ENCODE results near the gene PRF1.
"Not testable (repeated sequence)": the region's sequence is repeated elsewhere in the genome, so short reads cannot be mapped to it uniquely, and the experiment has no call there.

The PRF1 gene

DNA sequence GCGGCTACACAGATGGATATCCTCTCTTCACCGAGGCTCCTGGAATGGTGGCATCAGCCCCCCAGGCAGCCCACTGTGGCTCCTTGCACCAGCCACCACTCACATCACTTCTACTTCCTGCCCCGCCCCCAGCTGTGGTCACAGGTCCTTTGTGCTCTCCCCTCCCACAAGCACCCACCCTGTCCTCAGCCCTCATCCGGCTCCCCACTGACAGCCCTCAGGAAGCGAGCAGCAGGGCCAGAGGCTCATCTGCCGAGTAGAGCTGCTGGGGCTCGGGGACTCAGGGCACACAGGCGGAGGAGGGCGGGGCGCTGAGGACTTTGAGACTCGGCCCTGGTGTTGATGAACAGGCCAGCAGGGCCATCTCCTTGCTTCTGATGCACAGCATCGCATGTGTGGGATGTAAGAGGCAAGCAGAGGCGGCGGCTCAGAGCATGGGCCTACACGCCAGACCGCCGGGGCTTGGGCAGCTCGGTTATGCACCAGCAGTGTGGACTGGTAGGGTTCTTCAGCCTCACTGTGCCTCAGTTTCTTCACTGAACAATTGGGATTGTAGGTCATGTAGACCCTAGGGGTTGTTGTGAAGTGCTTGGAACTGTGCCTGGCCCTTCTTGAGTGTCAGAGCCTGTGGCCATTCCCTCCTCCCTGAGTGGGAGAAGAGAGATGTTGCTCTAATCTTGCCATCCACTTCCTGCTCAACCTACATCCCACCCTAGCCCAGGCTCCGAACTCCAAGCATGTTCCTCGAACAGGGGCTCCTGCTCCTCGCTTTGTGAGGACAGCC, at the start of gene PRF1:
TSS of gene PRF1 (minus strand) at position 77 of the 784 bp plus-strand sequence. CDS start 1,839 bp downstream, outside the sequence.
- DNase-seq: peak; percentile 88

DNA sequence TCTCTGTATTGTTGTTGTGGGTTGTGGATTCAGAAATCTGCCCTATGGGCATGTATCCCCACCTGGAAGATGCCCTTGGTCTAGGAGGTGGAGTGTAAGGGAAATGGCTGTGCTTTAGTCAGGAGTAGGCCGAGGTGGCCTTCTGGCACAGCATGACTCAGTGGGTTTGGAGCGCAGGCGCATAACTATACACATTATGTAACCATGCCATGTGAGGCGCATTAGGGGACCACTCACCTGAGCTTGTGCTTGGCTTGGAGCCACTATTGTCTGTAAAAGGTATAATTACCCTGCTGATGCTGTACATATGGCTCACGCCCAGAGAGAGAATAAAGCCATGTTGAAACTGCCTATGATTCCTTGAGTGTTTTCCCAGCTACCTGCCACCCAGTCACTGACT, 49.1 kb upstream of the PRF1 start:
- no peak for DNase-seq

DNA sequence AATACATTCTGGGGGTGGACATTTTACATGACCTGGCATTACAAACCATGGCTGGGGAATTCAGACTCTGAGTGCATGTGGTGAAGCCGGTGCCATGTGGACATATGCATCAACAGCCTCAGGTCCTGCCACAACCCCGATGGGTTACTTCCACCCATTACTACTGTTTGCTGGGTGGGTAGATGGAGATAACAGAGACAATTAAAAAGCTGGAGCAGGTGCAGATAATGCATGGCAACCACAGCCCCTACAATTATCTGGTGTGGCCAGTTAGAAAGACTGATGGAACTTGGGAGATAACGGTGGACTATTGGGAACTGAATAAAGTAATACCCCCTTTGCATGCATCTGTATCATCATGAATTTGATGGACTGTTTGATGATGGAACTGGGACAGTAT, 48.2 kb upstream of the PRF1 start:
- no peak for DNase-seq

DNA sequence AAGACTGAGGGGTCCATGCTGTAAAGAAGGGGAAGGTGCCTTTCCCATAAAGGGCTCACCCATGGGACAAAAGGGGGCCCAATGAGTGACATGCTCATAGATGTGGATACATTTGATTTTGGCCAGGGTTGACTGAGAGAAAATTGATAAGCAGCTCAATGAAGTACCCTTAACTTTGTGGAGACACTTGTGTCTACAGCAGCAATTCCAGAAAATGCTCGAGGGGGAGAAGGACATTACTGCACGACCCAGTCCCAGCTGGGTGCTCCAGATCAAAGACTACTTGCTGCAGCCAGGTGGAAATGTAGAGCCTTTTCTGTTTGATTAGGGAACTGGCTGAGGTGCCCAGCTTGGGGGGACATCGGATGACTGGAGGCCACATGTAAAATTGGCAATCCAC, 47.6 kb upstream of the PRF1 start:
- no peak for DNase-seq

DNA sequence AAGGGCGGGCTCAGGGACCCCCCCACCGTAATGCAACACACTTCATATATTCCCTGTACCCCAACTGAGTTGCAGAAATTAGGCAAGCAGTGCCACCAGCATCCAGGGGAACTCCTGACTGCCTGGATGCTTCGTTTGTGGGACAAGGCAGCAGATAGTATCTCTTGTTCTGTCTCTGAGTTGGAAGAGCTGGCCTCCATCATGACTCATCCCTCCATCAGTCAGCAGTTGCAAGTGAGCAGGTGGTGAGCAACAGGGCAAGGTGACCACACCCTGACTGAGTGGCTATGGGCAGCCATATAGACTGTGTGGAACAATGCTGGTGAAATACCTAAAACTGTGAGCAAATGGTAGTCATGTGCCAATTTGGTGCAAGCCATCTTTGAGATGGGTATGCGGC, 47.0 kb upstream of the PRF1 start:
- no peak for DNase-seq

DNA sequence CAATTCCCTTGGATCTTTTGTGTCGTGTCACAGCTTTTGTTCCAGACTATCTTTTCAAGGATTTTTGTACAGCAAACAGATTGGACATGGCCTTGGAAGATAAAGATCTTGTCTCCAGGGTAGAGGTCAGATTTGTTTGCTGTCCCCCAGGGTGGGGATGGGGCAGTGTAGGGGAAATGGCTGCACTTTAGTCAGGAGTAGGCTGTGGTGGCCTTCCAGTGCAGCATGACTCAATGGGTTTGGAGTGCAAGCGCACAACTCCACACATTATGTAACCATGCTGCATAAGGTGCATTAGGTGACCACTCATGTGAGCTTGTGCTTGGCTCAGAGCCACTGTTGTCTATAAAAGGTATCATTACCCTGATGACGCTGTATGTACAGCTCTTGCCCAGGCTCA, 45.9 kb upstream of the PRF1 start:
- no peak for DNase-seq

DNA sequence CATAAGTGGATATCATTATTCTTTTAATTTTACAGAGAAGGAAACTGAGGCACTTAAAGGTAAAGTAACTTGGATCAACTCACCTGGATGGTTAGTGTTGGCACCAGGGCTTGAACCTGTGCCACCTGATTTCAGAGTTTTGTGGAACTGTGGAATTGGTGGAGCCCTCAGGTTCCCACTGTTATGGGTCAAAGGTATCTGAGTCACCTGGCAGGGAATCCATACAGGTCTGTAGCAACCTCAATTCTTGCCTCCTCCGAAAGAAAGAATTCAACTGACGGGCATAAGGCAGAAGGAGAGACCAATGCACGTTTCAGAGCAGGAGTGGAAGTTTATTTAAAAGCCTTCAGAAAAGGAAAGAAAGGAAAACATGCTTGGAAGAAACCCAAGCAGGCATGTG, 44.5 kb upstream of the PRF1 start:
- DNase-seq: no peak

DNA sequence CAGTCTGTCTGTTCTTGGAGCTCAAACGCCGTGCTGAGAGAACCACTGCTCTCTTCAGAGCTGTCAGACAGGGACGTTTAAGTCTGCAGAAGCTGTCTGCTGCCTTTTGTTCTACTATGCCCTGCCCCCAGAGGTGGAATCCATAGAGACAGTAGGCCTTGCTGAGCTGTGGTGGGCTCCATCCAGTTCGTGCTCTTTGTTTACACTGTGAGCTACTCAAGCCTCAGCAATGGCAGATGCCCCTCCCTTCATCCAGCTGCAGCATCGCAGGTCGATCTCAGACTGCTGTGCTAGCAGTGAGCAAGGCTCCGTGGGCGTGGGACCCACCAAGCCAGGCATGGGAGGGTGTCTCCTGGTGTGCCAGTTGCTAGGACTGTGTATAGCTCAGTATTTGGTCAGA, 42.4 kb upstream of the PRF1 start:
- not testable (repeated sequence) for DNase-seq

DNA sequence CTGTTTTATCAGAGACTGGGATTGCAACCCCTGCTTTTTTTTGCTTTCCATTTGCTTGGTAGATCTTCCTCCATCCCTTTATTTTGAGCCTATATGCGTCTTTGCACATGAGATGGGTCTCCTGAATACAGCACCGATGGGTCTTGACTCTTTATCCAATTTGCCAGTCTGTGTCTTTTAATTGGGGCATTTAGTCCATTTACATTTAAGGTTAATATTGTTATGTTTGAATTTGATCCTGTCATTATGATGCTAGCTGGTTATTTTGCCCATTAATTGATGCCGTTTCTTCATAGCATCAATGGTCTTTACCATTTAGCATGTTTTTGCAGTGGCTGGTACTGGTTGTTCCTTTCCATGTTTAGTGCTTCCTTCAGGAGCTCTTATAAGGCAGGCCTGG, 40.7 kb upstream of the PRF1 start:
- DNase-seq: not testable (repeated sequence)

DNA sequence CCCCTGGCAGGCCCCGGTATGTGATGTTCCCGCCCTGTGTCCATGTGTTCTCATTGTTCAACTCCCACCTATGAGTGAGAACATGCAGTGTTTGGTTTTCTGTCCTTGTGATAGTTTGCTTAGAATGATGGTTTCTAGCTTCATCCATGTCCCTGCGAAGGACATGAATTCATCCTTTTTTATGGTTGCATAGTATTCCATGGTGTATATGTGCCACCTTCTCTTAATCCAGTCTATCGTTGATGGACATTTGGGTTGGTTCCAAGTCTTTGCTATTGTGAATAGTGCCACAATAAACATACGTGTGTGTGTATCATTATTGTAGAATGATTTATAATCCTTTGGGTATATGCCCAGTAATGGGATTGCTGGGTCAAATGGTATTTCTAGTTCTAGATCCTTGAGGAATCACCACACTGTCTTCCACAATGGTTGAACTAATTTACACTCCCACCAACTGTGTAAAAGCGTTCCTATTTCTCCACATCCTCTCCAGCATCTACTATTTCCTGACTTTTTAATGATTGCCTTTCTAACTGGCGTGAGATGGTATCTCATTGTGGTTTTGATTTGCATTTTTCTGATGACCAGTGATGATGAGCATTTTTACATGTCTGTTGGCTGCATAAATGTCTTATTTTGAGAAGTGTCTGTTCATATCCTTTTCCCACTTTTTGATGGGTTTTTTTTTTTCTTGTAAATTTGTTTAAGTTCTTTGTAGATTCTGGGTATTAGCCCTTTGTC, 37.3 kb upstream of the PRF1 start:
- not testable (repeated sequence) for DNase-seq

DNA sequence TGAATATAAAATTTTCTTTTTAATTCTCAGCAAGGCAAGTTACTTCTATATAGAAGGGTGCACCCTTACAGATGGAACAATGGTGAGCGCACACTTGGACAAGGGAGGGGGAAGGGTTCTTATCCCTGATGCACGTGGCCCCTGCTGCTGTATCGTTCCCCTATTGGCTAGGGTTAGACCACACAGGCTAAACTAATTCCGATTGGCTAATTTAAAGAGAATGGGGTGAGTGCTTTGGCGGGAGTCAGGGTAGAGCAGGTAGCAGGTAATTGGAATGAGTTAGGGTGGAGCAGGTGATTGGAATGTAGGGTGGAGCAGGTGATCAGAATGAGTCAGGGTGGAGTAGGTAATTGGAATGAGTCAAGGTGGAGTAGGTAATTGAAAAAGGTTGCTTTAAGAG, 32.0 kb upstream of the PRF1 start:
- DNase-seq: not testable (repeated sequence)

DNA sequence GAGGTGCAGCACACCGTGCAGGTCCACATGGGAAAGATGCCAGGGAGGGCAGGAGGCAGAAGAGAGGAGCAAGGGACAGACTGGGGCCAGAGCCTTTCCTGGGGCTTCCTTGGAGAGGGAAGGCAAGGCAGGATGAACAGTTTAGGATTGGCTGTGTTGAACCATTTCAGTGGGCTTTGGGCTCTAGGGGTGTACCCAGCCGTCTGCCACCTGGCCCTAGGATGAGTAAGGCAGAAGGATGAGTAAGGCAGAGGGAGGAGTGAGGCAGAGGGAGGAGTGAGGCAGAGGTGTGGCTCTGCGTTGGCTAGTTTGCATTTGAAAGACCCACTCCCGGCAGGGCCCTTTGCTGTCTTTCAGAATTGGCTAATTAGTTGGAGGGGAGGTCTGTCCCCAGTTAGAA, 31.5 kb upstream of the PRF1 start:
- DNase-seq: no peak

DNA sequence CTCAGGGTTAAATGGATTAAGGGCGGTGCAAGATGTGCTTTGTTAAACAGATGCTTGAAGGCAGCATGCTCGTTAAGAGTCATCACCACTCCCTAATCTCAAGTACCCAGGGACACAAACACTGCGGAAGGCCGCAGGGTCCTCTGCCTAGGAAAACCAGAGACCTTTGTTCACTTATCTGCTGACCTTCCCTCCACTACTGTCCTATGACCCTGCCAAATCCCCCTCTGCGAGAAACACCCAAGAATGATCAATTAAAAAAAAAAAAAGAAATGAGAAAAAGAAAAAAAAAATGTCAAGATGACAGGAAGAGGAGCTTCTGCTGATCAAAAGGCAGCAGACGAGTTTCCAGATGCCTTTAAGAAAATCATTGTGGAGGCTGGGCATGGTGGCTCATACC, 29.2 kb upstream of the PRF1 start:
- not testable (repeated sequence) for DNase-seq

DNA sequence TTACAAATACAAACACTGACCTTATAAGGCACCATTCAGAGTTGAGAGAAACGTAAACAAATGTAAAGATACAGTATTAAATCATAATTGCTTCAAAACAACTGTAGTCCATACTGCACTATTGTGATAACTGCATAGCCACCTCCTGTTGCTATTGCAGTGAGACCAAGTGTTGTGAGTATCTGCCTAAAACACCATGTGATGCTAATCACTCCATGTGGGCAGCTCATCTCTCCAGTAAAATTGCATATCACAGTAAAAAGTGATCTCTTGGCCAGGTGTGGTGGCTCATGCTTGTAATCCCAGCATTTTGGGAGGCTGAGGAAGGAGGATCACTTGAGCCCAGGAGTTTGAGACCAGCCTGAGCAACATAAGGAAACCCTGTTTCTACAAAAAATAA, 26.8 kb upstream of the PRF1 start:
- no peak for DNase-seq

DNA sequence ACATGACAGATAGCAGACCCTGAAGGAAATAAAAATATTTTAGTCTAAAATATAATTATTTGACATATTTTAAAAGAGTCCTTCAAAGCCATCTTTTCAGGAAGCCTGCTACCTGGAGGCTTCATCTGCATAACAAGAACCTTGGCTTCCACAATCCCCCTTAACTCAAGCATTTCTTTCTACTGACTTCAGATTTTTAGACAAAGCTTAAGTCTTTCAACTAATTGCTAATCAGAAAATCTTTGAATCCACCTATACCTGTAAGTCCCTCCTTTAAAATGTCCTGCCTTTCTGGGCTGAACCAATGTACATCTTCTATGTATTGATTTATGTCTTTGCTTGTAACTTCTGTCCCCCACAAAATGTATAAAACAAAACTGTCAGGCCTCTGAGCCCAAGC, 23.5 kb upstream of the PRF1 start:
- no peak for DNase-seq

DNA sequence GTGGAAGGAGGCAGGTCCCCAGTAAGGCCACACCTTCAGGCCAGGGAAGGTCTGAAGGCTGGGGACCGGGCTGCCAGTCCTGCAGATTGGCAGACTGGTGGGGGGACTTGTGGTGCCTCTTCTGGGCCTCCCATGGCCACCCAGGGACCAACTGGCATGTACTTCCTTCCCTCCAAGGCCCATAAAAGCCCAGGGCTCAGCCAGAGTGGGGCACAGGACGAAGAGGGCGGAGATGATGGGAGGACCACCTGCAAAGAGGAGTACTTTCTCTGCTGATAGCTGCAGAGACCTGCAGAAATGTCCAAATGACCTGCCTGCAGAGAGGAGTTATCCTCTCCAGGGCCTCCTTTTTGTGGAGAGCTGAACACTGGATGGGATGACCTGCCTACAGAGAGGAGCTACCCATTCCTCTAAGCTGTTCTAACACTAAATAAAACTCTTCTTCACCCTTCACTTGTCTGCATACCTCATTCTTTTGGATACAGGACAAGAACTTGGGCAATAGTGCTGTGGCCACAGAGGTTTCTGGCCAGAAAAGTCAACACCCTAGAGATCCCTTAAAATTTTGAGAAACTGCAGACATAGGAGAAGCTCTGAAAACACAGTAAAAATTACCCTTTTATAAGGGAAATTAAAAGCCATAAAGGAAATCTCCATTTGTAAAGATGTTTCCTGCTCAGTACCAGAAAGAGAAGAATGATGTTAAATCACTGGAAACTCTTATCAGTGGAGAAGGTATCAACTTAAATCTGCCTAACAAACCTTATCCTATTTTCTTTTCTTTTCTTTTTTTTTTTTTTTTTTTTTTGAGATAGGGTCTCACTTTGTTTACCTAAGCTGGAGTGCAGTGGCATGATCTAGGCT, 20.7 kb upstream of the PRF1 start:
- DNase-seq: no peak

DNA sequence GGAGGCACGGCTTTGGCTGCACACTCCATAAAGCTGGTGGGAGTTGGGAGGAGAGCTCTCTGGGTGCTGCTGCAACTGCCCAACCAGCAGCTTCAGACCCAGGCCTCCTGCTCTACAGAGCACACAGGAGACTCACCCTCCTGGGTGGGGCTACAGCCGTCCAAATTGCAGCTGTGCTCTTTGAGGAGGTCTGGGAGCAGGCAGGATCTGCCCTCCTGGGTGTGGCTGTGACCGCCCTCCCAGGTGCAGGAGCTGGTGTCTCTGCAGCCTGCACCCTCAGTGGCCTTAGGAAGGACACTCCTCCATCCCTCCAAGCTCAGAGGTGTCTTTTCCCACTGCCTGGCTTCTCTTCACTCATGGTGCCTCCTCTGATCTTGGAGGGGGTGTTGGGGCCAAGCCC, 20.0 kb upstream of the PRF1 start:
- DNase-seq: no peak

DNA sequence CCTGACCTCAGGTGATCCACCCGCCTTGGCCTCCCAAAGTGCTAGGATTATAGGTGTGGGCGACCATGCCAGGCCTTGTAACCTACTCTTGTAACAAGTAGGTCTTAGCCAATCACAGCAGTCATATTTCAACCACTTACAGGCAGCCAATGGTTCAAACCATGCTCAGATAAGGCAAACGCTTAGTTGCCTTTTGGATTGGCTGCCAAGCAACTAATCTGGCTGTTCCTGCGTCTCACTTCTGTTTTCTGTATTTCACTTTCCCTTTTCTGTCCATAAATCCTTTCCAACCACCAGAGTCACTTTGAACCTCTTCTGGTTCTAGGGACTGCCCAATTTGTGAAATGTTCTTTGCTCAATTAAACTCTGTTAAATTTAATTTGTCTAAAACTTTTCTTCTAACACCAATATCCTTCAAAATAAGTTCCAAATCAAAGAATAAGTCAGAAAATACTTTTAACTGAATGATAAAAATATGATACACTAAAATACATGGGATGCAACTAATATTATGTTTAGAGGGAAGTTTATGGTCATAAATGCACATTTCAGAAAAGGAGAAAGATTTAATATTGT, 19.1 kb upstream of the PRF1 start:
- DNase-seq: no peak

DNA sequence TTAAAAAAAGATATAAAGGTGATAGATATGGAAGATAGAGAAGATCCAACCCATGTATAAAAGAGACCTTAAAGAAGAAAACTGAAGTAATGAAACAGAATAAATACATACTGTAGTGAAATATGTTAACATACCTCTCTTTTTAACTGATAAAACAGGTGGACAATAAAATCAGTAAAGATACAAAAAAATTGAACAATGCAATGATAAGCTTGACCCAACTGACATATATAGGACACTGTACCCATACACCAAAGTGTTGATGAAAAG, 17.4 kb upstream of the PRF1 start:
- no peak for DNase-seq

DNA sequence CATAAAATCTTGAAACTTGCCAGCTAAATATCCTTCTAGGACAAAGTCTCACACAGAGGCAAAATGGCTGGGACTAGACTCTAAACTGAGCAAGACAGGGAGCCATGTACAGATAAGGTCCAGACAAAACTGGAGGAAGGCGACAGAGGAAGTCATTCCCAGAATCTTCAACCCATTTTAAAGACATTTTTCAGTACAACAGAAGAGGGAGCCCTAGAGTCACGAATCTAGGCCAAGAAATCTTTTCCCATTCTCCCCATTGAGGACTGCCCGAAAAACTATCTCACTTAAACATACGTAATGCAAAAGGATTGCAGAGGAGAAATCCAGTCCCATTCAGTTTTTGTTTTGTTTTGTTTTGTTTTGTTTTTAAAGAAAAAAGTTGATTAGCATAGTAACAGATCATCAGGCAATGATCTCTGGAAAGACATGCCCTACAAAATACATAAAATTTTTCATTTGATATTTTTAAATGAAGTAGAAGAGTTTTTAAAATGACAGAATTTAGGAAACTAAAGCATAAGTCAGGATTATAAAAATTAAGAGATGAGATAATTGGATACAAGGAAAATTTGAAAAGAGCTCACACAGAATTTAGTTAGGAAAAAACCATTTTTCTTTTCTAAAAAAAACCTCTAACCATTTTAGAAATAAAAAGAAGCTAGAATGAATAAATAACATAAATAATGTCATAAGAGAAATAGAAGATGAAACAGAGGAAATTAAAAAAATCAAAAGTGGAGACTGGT, 16.9 kb upstream of the PRF1 start:
- DNase-seq: no peak

DNA sequence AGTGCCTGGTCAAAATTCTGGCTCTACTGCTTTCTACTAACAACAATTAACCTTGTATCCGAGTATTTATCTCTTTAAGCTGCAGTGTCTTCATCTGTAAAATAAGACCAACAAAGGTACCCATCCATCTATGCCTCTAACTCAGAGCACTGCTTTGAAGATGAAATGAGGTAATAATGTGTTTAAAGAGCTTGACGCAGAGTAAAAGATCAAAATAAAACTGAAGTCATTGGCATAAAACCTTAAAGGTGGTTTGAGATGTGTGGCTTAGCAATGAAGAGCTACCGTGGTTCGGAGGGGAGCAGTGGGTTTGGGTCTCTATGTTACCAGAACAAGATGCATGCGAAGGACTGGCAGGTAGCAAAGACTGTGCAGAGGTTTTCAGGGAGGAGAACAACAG, 16.1 kb upstream of the PRF1 start:
- DNase-seq: no peak

DNA sequence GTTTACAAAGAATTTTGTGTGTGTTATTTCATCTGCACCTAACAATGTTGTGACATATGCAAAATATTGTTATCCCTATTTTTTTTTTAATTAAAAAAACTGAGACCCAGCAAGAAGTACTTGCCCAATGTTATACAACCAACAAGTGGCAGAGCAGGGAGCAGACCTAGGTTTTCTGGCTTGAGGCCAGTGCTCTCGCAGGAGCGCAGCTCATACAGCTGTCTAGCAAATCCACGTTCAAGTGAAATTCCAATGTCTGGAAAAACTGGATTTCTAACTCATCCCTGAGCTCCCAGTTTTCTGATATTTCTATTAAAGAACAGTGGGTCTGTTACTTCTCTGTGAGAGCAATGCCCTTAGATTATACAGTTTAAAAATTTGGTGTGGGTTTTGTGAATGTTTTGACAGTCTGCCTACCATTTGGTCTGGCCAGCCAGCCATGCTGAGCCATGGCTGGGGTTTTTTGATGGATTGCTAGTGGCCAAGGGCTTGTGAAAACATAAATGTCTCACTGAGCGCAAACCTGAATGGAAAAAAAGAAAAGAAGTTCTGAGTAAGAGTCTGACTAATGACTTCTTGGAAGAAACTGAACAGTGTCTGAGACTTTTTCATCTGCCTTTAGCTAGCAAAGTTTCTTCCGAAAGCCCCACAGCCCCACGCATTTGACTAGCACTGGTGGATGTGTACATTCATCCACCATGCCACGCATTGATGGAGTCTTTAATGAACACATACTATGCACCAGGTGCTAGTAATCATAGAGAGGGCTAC, 15.4 kb upstream of the PRF1 start:
- DNase-seq: no peak

All from activated CD8-positive, alpha-beta memory T cell treated with anti-CD3 and anti-CD28 coated beads, Interleukin-2, amount 50 U/mL, for 48 hours (primary cell).